GM19452 (cell line): ENCODE results near the gene NPSR1.
"Not testable (repeated sequence)": the region's sequence is repeated elsewhere in the genome, so short reads cannot be mapped to it uniquely, and the experiment has no call there.

Source experiments
- ATAC-seq: cut with Tn5 transposase; IDR thresholded peaks from one replicate; pipeline ENCODE4 v1.9.1; 2021; ENCODE audit not compliant: unreplicated experiment

Gene NPSR1

DNA sequence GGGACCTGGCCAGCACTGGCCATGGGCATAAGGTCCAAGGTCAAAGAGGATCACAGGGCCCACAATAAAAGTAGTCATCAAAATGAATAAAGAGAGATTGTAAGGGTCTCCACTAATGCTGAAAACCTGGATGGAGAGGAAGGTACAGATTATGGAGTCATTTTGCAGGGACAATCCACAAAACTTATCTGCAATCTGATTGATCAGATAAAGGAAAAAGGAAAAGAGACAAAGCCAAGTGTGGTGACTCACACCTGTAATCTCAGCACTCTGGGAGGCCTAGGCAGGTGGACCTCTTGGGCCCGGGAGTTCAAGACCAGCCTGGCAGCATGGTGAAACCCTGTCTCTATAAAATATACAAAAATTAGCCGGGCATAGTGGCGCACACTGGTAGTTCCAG lies 174.0 kb downstream of the NPSR1 start:
- ATAC-seq: no peak

GRCh38 chr7:34835901-34836600 lies 178.0 kb downstream of the NPSR1 start:
- no peak for ATAC-seq

DNA sequence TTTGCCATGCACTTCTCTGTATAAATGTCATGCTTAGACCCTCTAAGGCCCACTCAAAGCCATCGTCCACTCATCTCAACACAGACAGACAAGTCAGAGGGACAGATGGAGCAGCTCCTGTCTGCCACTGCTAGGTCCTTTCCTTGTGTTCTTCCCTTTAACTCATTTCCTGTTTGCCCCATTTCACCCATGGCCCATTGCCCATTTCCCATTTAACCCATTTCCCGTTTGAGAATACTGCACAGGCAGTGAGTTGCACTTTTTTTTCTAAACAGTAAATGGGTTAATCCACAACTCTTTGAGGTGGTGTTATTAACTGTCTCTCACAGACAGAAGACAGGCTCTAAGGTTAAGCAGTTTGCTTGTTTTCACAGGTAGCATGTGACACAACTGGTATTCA lies 179.3 kb downstream of the NPSR1 start:
- no peak for ATAC-seq

DNA sequence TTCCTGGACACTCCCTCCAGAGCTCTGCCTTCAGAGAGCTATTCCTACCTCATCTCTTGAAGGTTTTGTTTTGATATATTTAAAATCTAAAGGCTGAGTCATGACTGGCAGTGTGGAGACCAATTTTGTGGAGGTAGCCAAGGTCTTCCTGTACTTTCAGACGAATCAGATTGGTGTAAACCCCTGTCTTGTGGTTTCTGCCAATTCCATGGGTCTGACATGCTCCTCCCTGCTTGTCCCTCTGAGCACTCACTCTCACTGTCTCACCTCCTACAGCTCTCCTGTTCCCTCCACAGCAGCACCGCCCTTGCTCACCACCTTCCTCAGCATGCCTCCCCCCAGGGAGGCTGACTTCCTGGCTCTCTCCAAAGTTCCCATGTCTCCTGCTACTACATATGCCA lies 179.8 kb downstream of the NPSR1 start:
- ATAC-seq: no peak

GRCh38 chr7:34838329-34838728 lies 180.3 kb downstream of the NPSR1 start:
- ATAC-seq: no peak

DNA sequence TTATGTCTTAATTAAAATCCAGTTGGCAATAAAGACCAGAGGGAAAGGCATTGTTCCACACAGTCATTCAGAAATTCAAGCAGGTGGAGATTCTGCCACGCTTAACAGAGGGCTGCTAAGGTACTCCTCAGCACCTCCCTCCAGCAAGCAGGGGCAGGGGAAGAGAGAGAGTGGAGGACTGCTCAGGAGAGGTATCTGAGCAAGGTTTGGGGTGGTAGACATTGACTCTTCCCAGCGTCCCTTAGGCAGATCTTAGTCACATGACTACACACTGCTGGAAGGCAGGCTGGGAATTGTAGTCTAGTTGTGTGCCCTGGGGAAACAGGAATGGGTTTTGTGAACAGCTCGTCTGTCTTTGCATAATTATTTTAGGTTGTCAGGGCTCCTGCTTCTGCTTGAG lies 181.6 kb downstream of the NPSR1 start:
- ATAC-seq: no peak

DNA sequence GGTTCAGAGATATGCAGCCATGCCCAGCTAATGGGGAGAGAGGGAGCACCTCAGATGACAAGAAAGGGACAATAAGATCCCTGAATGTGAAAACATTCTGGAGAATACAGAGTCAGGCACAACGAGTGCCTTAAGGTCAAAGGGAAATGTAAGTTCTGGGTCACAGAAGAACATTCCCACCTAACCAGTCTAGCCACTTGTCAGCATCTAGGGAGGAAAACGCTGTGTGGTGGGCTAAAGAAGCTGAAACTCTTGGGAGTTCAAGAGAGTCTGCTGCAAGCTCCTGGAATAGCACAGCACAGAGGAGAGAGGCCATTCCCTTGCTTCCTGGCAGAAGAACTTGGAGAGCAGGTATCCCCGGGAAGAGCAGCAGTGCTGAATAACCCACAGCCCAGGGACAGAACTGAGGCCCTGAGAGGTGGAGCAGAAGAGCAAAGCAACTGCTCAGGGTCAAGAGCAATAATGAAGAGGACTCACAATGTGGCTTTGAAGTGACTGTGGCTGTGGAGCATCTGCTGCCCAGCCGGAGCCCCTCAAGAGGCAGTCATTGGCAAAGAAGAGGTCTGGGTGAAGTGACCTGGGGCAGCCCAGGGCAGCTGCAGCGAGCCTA lies 182.3 kb downstream of the NPSR1 start:
- ATAC-seq: no peak

GRCh38 chr7:34841326-34841725 lies 183.3 kb downstream of the NPSR1 start:
- no peak for ATAC-seq

GRCh38 chr7:34842782-34843181 lies 184.8 kb downstream of the NPSR1 start:
- no peak for ATAC-seq

DNA sequence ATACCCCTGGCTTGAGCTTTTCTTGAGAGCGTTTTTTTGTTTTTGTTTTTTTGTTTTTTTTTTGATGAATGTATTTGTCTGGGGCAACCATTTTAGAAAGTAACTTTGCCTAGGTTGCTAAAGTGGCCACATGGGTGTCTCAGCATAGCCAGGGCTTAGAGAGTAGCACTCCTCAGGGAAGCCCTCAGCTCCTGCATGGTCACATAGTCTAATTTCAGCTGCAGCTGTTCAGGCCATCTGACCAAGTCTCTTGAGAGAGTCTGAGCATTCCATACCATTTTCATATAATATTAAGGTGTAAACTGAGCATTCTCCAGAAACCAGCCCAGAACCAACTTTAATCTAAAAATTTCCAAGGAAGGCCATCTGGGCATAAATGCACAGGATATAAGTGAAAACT lies 186.4 kb downstream of the NPSR1 start:
- no peak for ATAC-seq

DNA sequence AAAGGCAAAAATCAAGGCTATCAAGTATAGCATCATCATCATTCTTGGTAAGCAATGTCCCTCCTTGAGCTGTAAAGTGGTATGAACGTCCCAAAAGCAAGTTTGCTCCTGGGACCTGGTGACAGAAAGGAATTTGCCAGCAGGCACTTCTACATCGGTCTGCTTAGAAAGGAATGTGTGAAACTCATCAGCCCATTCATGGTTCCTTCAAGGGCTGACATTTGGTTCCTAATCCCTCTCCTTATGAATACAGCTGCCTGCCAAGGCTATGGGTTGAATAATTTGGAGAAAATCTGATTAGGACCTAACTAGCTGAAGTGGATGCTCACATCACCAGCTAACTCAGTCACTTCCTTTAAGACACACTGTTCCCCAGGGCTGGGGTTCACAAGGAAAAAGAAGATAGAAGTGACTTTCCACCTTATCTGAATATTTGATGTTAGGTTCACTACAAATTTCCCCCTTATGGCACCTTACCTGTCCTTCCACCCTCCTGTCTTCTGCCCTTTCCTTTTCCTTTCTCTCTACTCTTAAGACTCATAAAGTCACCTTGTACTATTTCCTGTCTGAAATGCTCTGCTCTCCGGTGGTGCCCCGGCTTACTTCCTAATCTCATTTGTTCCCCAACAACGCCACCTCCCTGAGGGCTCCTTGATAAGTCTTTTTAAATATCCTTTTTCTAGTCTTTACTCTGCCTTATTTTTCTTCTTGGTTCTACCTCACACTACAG lies 187.1 kb downstream of the NPSR1 start:
- ATAC-seq: no peak

GRCh38 chr7:34845666-34846361 lies 187.8 kb downstream of the NPSR1 start:
- no peak for ATAC-seq

- no peak for ATAC-seq
These were observed 189.0 kb downstream of the NPSR1 start for GRCh38 chr7:34846976-34847375.

- ATAC-seq: no peak
These were observed 190.7 kb downstream of the NPSR1 start for GRCh38 chr7:34848670-34849069.

- no peak for ATAC-seq
These were observed 191.3 kb downstream of the NPSR1 start for GRCh38 chr7:34849163-34849960.

DNA sequence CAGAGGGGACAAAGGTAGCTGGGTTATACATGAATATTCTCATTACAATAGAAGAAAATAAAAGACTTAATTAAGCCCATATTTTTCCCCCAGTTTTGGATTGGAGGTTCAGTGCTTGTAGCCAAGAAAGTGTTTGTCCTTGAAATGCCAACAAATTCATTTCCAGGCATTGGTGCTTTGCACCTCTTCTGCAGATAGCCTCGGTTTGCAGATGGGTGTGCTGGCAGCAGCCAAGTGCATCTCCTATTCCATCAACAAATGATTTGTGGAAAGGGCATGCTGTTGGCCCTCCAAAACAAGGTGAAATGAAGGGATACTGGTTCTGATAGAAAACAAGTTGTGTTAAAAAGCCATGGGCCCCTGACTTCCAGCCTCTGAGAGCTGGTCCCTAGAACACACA lies 192.0 kb downstream of the NPSR1 start:
- no peak for ATAC-seq

GRCh38 chr7:34850681-34851080 lies 192.7 kb downstream of the NPSR1 start:
- ATAC-seq: no peak

DNA sequence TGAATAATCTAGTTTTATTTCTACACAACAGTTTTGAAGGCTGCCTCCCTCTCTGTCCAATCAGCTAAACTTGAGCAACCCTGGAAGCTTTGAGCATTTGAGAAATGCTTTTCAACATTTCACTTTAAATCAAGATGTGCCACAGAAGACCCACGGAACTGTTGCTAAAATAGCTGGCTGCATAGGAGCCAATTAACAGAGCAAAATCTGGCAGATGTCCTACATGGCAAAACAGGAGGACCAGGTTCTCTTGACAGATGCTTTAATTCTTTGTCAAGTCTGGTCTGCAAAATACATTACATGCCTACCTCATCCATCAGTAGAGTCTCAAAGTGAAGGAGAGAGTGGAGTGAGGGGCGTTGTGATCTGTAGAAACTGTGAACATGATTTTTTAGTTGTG lies 193.4 kb downstream of the NPSR1 start:
- ATAC-seq: no peak

DNA sequence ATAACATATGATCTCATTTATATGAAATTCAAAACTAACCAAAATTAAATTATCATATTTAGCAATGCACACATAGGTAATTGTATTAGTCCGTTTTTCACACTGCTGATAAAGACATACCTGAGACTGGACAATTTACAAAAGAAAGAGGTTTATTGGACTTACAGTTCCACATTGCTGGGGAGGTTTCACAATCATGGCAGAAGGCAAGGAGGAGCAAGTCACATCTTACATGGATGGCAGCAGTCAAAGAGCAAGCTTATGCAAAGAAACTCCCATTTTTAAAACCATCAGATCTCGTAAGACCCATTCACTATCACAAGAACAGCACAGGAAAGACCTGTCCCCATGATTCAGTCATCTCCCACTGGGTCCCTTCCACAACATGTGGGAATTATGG lies 200.4 kb downstream of the NPSR1 start:
- ATAC-seq: not testable (repeated sequence)

DNA sequence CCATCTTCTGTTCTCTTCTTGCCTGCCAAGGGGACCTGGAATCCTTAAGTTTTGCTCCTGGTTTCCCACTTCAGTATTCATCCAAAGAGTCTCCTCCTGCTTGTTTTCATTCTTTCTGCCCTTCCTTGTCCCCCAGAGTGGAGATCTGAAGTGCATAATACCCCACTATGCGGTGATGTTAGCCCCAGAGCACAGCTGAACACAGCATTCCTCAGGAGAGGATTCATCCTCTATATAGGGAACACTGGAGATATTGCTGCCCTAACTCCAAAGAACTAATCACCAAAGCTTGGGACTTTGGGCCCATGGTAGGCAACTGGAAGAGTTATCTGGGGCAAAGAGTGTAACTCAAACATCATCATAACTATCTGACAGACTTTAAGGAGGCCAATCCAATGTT lies 201.3 kb downstream of the NPSR1 start:
- not testable (repeated sequence) for ATAC-seq

GRCh38 chr7:34866222-34866621 lies 208.2 kb downstream of the NPSR1 start:
- ATAC-seq: not testable (repeated sequence)
